Calu3 (cell line): ENCODE data around the gene MIA2. TPM values are rescaled to one million over a fixed set of nuclear protein-coding genes. Genes with fewer than 3 reads are reported as not detected.
"Not testable (repeated sequence)": the region's sequence is repeated elsewhere in the genome, so short reads cannot be mapped to it uniquely, and the experiment has no call there.

Experiments
- BruUV-seq: library from RNA; stranded (reverse); fragments of 400-500 nt; replicated peaks from 2 replicates; lab custom pipeline; 2021; lab: Mats Ljungman, UMichigan
- CTCF ChIA-PET: fragments of 300-600 bp; sonication (Branson Sonifier 250); formaldehyde crosslinking; loops from one replicate; lab custom pipeline; 2022; ENCODE audit warnings: antibody characterized with exemption; lab: Charles Lee
- DNase-seq: peaks from one replicate; pipeline ENCODE4 v3.0.0; 2022
- H3K27ac Mint-ChIP-seq: one replicate; pipeline ENCODE4 v1.8.0; 2022; ENCODE audit warnings: mixed read lengths; ENCODE audit not compliant: unreplicated experiment
- H3K27me3 Mint-ChIP-seq: one replicate; pipeline ENCODE4 v1.8.0; 2022; ENCODE audit warnings: mixed read lengths; ENCODE audit not compliant: unreplicated experiment
- H3K36me3 Mint-ChIP-seq: one replicate; pipeline ENCODE4 v1.8.0; 2022; ENCODE audit warnings: mild to moderate bottlenecking, moderate library complexity, mixed read lengths; ENCODE audit not compliant: insufficient read depth, unreplicated experiment
- H3K4me1 Mint-ChIP-seq: one replicate; pipeline ENCODE4 v1.8.0; 2022; ENCODE audit warnings: mild to moderate bottlenecking, low read depth, mixed read lengths; ENCODE audit not compliant: unreplicated experiment
- H3K4me3 Mint-ChIP-seq: one replicate; pipeline ENCODE4 v1.8.0; 2022; ENCODE audit warnings: mild to moderate bottlenecking, low read depth, moderate library complexity, mixed read lengths; ENCODE audit not compliant: unreplicated experiment
- H3K9me3 Mint-ChIP-seq: one replicate; pipeline ENCODE4 v1.8.0; 2022; ENCODE audit warnings: low read depth, mixed read lengths; ENCODE audit not compliant: unreplicated experiment
- intact Hi-C: fragments of 100-400 bp; cut with micrococcal nuclease; formaldehyde crosslinking; loops from one replicate; pipeline ENCODE4 v1.10.0; 2022; ENCODE audit not compliant: unreplicated experiment
- total RNA-seq: library from RNA; stranded (reverse); gene quantifications from 2 replicates; pipeline ENCODE4 v1.2.3, GENCODE V29; 2022
- TF ChIP-seq, protein P1 (sequence below): fragments of 200-600 bp; IDR thresholded peaks from one replicate; pipeline ENCODE4 v1.8.0; 2022; ENCODE audit warnings: antibody characterized with exemption; ENCODE audit not compliant: unreplicated experiment

MIA2 gene
- total RNA-seq, 1 experiment from 2014 or later = 49.1 TPM

DNA sequence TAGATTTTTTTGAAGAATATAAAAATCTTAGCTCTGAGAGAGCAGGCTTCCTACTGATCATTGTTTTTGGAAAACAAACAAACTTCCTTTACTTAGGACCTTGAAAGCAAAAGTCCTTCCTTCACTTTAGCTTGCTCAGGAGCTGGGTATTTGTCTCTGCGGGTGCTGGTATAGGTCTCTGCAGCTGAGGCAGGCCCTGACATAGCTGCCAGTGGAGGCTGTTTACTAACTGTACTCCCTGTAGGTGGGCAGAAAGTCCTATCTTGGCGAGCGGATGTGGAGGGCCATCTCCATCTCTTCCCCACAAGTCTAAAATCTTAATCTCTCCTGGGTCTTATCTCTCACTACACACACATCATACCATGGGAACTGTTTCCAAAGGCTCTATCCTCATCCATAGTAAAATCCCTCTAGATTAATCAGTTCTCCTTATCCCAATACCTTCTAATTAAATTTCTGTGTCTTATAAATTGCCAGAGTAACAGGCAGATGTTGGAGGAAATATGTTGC is 4.1 kb upstream of the MIA2 start:
- Mint-ChIP-seq H3K4me1 (peaks cover 22% of the 10 kb centered on the region), H3K9me3 (no peaks in the 10 kb centered on the region), H3K27me3 (no peaks in the 10 kb centered on the region), H3K4me3 (no peak overlapping the region), H3K36me3 (peaks cover 14% of the 10 kb centered on the region), H3K27ac (no peak overlapping the region)
- no peak for DNase-seq
- TF ChIP-seq, protein P1, sequence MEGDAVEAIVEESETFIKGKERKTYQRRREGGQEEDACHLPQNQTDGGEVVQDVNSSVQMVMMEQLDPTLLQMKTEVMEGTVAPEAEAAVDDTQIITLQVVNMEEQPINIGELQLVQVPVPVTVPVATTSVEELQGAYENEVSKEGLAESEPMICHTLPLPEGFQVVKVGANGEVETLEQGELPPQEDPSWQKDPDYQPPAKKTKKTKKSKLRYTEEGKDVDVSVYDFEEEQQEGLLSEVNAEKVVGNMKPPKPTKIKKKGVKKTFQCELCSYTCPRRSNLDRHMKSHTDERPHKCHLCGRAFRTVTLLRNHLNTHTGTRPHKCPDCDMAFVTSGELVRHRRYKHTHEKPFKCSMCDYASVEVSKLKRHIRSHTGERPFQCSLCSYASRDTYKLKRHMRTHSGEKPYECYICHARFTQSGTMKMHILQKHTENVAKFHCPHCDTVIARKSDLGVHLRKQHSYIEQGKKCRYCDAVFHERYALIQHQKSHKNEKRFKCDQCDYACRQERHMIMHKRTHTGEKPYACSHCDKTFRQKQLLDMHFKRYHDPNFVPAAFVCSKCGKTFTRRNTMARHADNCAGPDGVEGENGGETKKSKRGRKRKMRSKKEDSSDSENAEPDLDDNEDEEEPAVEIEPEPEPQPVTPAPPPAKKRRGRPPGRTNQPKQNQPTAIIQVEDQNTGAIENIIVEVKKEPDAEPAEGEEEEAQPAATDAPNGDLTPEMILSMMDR = no peak
- intact Hi-C loops = loop anchor here (2.0 to 5.0 kb wide), 3 partner anchors 78 to 197 kb away; partner anchors contain the start of gene GEMIN2
- no TSS peak for BruUV-seq
- CTCF ChIA-PET = no interaction called here

DNA sequence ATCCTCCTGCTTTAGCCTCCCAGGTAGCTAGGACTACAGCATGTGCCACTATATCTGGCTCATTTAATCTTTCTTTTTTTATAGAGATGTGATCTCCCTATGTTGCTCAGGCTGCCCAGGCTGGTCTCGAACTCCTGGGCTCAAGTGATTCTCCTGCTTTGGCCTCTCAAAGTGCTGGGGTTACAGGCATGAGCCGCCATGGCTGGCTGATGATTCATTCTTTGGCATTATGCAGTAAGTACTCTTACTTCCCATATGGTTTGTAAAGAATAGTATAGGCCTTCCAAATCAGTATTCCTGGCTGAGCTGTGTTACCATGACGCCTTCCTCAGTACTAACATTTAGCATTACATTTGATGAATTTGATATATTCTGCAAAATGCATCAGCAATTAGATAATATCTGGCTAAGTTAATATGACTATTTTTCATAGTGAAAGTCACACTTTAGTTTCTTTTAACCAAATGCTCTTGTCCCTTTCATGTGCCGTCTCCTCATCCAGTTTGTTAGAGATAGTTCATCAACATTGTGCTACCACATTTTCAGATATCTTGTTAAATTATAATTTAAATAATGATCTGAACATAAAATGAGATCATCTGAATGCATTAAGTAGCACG is 3.2 kb upstream of the MIA2 start:
- TF ChIP-seq, protein P1 = no peak
- peaks cover 23% of the 10 kb centered on the region for H3K4me1 Mint-ChIP-seq
- no peaks in the 10 kb centered on the region for H3K27me3 Mint-ChIP-seq
- no peak for DNase-seq
- CTCF ChIA-PET = interaction anchor here (0.5 to 0.7 kb wide), 2 partner anchors 33 to 169 kb away, joined by 3 to 4 read pairs; no protein-coding TSS in a partner anchor
- no peaks in the 10 kb centered on the region for H3K9me3 Mint-ChIP-seq
- no peak overlapping the region for H3K4me3 Mint-ChIP-seq
- peaks cover 14% of the 10 kb centered on the region for H3K36me3 Mint-ChIP-seq
- intact Hi-C loops = loop anchor here (1.0 to 5.0 kb wide), 4 partner anchors 77 to 196 kb away; partner anchors contain the start of gene GEMIN2
- H3K27ac Mint-ChIP-seq = no peak overlapping the region
- BruUV-seq = no TSS peak

DNA sequence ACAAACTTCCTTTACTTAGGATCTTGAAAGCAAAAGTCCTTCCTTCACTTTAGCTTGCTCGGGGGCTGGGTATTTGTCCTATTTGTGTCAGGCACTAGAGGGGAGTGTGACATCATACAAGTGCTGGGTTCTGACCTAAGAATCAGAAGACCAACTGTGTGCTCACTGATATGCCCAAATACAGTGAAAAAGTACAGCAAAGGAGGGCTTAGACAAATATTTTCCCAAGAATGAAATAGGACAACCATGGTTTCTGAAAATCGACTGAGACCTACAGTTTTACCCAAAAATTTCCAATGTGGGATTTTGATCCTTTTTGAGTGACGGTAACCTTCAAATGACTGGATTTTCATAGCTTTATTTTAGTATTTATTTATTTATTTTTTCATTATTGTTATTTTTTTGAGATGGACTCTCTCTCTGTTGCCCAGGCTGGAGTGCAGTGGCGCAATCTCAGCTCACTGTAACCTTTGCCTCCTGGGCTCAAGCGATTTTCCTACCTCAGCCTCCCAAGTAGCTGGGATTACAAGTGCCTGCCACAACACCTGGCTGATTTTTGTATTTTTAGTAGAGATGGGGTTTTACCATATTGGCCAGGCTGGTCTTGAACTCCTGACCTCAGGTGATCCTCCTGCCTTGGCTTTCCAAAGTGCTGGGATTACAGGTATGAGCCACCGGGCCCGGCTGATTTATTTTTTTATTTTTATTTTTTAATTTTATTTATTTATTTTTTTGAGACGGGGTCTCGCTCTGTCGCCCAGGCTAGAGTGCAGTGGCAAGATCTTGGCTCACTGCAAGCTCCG is 1.8 kb upstream of the MIA2 start:
- H3K4me1 Mint-ChIP-seq = peaks cover 34% of the 10 kb centered on the region
- not testable (repeated sequence) for H3K9me3 Mint-ChIP-seq, H3K27me3 Mint-ChIP-seq, H3K4me3 Mint-ChIP-seq, BruUV-seq, H3K27ac Mint-ChIP-seq
- DNase-seq = peak; percentile 53
- intact Hi-C loops = loop anchor here (1.0 to 5.0 kb wide), 5 partner anchors 33 to 195 kb away; partner anchors contain the start of gene GEMIN2
- CTCF ChIA-PET = interaction anchor here (0.7 to 1.8 kb wide), 5 partner anchors 29 to 195 kb away, joined by 3 to 11 read pairs (median 5); no protein-coding TSS in a partner anchor
- H3K36me3 Mint-ChIP-seq = peaks cover 14% of the 10 kb centered on the region

DNA sequence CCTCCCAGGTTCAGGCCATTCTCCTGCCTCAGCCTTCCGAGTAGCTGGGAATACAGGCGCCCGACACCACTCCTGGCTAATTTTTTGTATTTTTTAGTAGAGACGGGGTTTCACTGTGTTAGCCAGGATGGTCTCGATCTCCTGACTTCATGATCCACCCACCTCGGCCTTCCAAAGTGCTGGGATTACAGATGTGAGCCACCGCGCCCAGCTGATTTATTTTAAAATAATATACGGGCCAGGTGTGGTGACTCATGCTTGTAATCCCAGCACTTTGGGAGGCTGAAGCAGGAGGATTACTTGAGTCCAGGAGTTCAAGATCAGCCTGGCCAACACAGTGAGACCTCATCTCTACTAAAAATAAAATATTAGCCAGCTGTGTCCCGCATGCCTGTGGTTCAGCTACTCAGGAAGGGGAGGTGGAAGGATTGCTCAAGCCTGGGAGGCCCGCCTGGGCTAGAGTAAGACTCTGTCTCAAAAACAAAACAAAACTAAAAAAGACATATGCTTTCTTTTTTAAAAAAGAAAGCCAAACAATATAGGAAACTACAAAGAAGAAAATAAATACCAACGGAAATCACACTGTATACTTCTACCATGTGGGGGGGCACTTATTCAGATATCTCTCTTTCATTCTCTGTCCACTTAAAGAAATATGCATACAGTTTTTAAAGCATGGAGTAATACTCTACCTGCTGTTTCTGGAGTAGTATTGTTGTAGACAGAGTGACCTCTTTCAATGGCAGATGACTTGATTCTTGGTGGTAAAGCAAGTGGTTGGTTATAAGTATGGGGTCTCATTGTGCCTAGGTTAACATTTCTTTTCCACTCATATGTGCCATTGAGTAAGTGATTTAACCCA is 930 bp upstream of the MIA2 start:
- intact Hi-C loops = loop anchor here (2.0 to 5.0 kb wide), 3 partner anchors 32 to 120 kb away; partner anchors contain the start of gene GEMIN2
- peaks cover 31% of the 10 kb centered on the region for H3K4me1 Mint-ChIP-seq
- peak overlapping the region; percentile 81 for H3K27ac Mint-ChIP-seq
- H3K9me3 Mint-ChIP-seq = no peaks in the 10 kb centered on the region
- peak overlapping the region; percentile 30 for H3K4me3 Mint-ChIP-seq
- TF ChIP-seq, protein P1 = no peak
- BruUV-seq = no TSS peak
- peaks cover 14% of the 10 kb centered on the region for H3K36me3 Mint-ChIP-seq
- H3K27me3 Mint-ChIP-seq = no peaks in the 10 kb centered on the region
- CTCF ChIA-PET = interaction anchor here (1.4 to 1.8 kb wide), 3 partner anchors 136 to 194 kb away, joined by 4 to 11 read pairs (median 8); no protein-coding TSS in a partner anchor
- peak; percentile 22 for DNase-seq

DNA sequence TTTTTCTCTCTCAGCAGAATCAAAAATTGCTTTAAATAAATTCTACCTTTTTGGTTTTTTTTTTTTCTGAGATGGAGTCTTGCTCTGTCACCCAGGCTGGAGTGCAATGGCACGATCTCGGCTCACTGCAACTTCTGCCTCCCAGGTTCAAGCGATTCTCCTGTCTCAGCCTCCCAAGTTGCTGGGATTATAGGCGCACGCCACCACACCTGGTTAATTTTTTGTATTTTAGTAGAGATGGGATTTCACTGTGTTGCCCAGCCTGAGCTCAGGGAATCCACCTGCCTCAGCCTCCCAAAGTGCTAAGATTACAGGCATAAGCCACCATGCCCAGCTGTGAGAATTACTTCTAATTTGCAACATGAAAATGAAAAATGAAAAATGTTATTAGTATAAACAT is 1.3 kb downstream of the MIA2 start:
- CTCF ChIA-PET = interaction anchor here (0.7 kb wide), 1 partner anchor 84 kb away, joined by 4 read pairs; no protein-coding TSS in a partner anchor
- H3K9me3 Mint-ChIP-seq = not testable (repeated sequence)
- intact Hi-C loops = loop anchor here (5.0 kb wide), 2 partner anchors 72 to 123 kb away; partner anchors contain the start of gene GEMIN2

DNA sequence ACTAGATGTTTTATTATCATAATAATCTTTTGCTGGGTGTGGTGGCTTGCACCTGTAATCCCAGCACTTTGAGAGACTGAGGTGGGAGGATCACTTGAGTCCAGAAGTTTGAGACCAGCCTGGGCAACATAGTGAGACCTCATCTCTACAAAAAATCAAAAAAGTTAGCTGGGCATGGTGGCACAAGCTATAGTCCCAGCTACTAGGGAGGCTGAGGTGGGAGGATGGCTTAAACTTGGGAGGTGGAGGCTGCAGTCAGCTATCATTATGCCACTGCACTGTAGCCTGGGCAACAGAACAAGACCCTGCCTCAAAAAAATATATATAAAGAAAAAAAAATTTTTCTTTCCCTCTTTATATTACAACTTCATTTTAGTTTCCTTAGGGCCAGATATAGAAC is 1.8 kb downstream of the MIA2 start:
- Mint-ChIP-seq H3K36me3 (peaks cover 14% of the 10 kb centered on the region), H3K4me1 (peaks cover 25% of the 10 kb centered on the region)
- CTCF ChIA-PET, intact Hi-C loops, H3K9me3 Mint-ChIP-seq, H3K4me3 Mint-ChIP-seq, H3K27ac Mint-ChIP-seq, BruUV-seq, H3K27me3 Mint-ChIP-seq, DNase-seq: not testable (repeated sequence)

More for the DNA sequence above, 1.3 kb downstream of the MIA2 start:
- Mint-ChIP-seq H3K36me3 (peaks cover 14% of the 10 kb centered on the region), H3K4me1 (peaks cover 25% of the 10 kb centered on the region)
- H3K4me3 Mint-ChIP-seq, H3K27me3 Mint-ChIP-seq, H3K27ac Mint-ChIP-seq, BruUV-seq, DNase-seq: not testable (repeated sequence)
